ENCODE results near the gene LAMA1.

Gene LAMA1

GRCh38 chr18:6891788-6892187, 225.8 kb downstream of the LAMA1 start:
- no peaks in the 10 kb centered on the region for H3F3A ChIP-seq (ENCODE audit: low read depth)

More at GRCh38 chr18:6891788-6892187, 225.8 kb downstream of the LAMA1 start:
- Histone ChIP-seq H3K9ac (ENCODE audit: low read depth, low read length, poor library complexity, severe bottlenecking) (no peak overlapping the region), H3K27me3 (ENCODE audit: insufficient read depth, low read length, poor library complexity, severe bottlenecking) (no peaks in the 10 kb centered on the region), H3K4me1 (ENCODE audit: insufficient read depth, low read length, poor library complexity, severe bottlenecking) (no peaks in the 10 kb centered on the region), H3K4me3 (ENCODE audit: low read length, poor library complexity, severe bottlenecking) (no peak overlapping the region), H4K20me1 (ENCODE audit: insufficient read depth, low read length, poor library complexity, severe bottlenecking) (no peaks in the 10 kb centered on the region), H2AFZ (ENCODE audit: low read length) (no peak overlapping the region), H3K9me3 (ENCODE audit: insufficient read depth, low read depth, low read length) (no peaks in the 10 kb centered on the region), H3K9me2 (replicated peaks; ENCODE audit: low read depth, low read length) (no peaks in the 10 kb centered on the region), H3K79me2 (ENCODE audit: insufficient read depth, low read length) (no peaks in the 10 kb centered on the region), H3K4me2 (ENCODE audit: low read depth, low read length, poor library complexity, severe bottlenecking) (no peak overlapping the region), H3K36me3 (ENCODE audit: insufficient read depth, low read length) (no peaks in the 10 kb centered on the region)
- TF ChIP-seq, protein P1, sequence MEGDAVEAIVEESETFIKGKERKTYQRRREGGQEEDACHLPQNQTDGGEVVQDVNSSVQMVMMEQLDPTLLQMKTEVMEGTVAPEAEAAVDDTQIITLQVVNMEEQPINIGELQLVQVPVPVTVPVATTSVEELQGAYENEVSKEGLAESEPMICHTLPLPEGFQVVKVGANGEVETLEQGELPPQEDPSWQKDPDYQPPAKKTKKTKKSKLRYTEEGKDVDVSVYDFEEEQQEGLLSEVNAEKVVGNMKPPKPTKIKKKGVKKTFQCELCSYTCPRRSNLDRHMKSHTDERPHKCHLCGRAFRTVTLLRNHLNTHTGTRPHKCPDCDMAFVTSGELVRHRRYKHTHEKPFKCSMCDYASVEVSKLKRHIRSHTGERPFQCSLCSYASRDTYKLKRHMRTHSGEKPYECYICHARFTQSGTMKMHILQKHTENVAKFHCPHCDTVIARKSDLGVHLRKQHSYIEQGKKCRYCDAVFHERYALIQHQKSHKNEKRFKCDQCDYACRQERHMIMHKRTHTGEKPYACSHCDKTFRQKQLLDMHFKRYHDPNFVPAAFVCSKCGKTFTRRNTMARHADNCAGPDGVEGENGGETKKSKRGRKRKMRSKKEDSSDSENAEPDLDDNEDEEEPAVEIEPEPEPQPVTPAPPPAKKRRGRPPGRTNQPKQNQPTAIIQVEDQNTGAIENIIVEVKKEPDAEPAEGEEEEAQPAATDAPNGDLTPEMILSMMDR (conservative IDR thresholded peaks at IDR 0.05; ENCODE audit: low read length), result no peak
- no peak for TF ChIP-seq EZH2phosphoT487 (IDR thresholded peaks at IDR 0.05; ENCODE audit: borderline replicate concordance)

Measured in Loucy (cell line).